HG03469 (cell line): Measurements from ENCODE around the gene CDCP2.
"Not testable (repeated sequence)": the region's sequence is repeated elsewhere in the genome, so short reads cannot be mapped to it uniquely, and the experiment has no call there.

Experiments used
- ATAC-seq: cut with Tn5 transposase; IDR thresholded peaks from one replicate; pipeline ENCODE4 v1.9.1; 2021; ENCODE audit warnings: mild to moderate bottlenecking, moderate library complexity, moderate number of reproducible peaks; ENCODE audit not compliant: unreplicated experiment

Gene CDCP2

DNA sequence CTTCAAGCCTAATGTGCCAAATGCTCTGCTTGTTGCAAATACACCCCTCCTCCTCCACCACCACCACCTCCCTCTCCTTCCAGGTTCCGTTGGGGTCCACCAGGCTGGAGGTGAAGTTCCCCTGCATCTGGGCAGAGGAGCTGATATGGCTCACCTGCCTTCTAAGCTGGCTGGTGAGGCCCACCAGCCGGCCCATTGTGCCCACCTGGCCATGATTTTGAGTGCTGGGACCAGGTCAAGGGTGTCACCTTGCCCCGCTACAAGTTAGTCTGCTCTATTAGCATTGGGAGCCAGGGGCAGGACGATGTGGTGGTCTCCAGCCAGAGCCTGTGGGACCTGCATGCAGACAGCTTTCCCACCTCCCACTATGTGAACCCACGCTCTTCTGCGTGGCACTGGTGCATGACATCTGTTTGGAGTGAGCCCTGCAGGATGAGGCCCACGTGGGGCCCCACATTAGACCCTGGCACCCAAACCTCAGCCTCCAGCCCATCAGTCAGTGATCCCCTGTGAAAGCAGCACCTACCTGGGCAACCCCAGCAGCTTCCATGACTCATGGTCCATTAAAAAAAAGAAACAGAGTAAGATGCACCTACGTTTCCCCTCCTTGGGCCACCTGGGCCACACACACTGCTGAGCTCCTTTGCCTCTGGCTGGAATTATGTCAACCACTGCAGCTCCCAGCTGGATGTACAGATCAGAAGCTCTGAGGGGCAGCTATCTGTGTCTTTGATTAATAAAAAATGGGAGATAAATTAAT is 15.6 kb upstream of the CDCP2 start:
- no peak for ATAC-seq

DNA sequence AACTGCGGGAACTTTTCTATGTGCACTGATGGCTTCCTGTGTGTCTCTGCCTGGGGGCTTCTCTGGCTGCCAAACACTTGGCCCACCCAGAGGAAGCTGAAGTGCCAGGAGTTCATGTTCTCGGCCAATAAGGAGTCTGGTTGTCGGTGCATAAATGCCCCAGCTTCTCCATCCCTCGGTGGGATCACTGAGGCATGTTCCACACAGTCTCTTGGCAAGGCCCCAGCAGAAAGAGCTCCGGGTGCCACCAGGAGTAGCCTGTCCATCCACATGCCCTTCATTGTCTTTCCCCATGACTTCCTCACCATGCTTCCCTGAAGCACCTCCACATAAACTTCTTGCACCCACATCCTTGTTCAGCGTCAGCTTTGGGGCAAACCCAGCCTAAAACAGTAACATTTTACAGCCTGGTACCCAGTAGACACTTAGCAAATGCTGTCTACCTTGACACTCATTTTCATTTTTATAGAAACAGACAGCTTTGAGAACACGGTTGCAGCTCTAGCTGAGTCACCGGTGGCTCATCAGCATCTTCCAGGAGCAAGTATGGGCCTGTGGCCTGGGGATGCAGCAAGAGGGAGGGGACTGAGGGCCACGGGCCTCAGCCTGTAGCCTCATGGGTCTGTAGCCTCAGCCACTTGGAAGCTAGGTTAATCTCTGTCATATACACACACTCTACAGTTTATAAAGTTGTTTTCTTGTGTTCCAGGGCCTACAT is 14.8 kb upstream of the CDCP2 start:
- ATAC-seq, result no peak

DNA sequence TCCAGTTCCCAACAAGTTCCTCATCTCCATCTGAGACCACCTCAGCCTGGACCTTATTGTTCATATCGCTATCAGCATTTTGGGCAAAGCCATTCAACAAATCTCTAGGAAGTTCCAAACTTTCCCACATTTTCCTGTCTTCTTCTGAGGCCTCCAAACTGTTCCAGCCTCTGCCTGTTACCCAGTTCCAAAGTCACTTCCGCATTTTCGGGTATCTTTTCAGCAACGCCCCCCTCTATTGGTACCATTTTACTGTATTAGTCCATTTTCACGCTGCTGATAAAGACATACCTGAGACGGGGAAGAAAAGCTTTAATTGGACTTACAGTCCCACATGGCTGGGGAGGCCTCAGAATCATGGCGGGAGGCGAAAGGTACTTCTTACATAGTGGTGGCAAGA is 13.6 kb upstream of the CDCP2 start:
- not testable (repeated sequence) for ATAC-seq

DNA sequence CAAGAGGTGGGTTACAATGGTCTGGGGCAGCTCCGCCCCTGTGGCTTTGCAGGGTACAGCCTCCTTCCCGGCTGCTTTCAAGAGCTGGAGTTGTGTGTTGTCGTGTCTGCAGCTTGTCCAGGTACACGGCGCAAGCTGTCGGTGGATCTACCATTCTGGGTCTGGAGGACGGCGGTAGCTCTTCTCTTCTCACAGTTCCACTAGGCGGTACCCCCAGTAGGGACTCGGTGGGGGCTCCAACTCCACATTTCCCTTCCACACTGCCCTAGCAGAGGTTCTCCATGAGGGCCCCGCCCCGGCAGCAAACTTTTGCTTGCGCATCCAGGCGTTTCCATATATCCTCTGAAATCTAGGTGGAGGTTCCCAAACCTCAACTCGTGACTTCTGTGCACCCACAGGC is 12.3 kb upstream of the CDCP2 start:
- no peak for ATAC-seq

DNA sequence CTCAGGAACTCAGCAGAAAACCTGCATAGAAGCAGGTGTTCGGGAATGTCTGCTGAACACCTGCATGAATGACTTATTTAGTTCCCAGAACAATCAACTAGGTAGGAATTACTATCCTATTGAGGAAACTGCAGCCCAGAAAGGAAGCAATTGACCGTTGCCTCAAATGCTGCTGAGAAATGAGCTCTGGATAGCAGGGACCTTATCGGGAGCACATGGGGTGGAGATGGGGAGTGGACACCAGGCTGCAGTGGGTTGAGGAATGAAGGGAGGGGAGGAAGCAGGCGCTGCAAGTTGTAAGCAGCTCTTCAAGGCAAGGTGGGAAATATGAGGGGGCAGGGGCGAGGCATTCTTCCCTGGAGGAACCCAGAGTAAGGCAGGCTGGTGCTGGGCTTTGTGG is 10.8 kb upstream of the CDCP2 start:
- ATAC-seq, result no peak

DNA sequence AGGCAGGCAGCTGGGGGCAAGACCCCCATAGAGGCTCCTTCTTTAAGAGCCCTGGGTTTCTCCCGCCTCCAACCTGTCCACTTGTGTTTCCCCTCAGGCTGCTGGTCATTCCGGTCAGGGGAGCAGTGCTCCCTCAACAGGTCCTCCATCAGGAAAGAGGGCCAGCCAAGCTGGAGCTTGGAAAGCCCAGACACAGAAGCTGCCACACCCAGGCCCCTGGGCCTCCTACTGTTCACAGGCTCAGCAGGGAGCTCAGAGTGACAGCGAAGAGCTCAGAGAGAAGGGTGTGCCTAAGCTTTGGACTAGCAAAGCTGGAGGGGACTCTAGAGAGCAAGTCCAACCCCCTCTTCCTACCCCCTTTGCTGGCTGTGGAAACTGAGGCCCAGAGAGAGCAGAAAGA is 10.3 kb upstream of the CDCP2 start:
- ATAC-seq, result no peak

DNA sequence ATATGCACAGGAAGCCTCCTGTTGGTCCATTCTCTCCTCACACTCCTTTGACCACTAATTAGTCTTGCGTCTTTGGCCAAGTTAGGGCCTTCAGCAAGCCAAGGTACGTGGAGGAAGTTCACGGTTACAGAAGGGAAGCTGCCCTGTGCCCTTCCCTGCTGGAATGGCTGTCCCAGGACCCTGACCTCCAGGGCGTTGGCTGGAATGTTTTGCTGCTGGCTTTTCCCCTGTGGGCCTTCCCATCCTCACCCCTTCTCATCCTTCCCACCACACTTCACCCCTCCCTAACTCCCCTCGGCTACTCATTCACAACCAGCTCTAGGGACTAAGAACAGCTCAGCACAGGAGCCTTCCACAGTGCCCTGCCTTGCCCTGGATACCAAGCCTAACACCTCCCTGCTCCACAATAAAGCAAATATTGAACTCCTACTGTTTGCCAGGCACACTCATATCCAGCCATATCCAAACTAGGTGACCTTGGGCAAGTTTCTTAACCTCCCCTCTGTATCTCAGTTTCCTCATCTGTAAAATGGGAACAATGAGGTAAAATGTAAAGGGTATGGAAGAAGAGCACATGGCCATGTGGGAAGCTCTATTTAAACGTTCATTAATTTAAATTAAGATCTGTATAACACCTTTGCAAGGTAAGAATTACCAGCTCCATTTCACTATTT is 8.8 kb upstream of the CDCP2 start:
- ATAC-seq, result no peak

DNA sequence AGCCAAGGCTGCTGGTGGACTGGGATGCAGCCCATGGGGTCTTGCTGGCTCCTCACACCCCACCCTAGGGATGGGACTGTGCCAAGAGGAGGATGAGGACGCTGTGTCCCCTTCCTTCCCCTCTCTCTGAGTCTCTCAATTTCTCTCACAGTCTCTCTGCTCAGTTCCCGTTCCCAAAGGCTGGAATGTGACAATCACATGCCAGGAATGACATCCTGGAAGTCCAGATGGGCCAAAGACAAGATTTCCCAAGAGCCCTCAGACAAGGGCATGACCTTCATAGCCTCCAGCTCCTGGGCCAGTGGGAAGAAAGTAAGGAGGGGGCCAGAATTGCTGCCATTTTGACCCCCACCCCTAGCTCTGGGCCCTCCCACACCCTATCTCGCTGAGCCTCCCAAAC is 7.6 kb upstream of the CDCP2 start:
- no peak for ATAC-seq

DNA sequence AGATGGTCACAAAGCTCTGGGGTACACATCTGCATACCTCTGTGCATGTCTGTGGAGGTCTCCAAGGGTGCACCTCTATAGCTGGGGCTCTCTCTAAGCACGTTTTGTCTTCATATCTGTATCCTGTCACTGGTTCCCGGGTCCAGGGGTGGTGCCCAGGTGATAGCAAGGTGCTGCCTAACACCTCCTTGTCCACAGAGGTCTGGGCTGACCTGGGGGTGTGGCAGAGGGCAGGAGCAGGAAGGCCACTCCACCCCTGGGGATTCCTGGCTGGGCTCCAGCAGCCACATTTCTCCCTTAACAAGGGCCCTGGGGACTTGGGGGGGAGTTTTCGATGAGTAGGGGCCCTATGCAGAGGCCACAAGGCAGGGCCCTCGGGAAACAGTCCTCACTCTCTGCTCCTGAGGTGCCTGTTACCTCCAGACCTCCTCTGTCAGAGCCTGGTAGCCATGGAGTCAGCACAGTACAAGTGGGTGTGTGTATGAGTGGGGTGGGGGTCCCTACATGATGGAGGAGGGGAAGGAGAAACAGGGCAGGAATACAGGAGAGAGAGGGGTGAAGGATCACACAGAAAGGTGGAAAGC is 7.0 kb upstream of the CDCP2 start:
- ATAC-seq, result no peak

DNA sequence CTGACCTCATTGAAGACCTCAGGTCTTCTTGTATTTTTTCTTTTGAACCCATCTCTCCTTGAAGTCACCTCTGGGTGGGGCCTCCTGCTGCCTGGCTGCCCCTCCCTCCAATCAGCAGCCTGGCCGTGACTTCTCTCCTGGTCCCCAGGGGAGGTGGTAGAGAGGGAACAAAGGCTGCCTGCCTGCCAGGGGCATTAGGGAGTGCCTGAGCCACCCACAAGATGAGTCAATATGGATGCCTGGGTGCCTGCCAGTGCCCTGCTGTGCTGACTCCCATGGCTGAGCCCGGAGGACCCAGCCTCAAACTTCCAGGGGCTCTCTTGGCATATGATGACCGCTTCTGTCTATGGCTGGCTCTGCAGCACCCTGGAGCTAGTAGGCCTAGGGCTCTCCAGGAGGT is 5.3 kb upstream of the CDCP2 start:
- ATAC-seq, result no peak

DNA sequence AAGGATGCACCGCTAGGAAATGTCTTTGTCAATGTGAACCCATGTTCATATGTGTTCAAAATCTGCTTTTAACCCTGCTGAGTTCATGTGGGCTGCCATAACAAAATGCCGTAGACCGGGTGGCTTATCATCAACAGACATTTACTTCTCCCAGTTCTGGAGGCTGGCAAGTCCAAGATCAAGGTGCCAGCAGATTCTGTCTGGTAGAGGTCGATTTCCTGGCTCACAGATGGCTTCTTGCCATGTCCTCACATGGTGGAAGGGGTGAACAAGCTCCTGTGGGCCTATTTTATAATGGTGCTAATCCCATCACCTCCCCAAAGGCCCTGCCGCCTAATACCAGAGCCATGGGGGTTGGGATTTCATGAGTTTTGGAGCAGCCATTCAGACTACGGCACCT is 4.6 kb upstream of the CDCP2 start:
- ATAC-seq, result no peak

DNA sequence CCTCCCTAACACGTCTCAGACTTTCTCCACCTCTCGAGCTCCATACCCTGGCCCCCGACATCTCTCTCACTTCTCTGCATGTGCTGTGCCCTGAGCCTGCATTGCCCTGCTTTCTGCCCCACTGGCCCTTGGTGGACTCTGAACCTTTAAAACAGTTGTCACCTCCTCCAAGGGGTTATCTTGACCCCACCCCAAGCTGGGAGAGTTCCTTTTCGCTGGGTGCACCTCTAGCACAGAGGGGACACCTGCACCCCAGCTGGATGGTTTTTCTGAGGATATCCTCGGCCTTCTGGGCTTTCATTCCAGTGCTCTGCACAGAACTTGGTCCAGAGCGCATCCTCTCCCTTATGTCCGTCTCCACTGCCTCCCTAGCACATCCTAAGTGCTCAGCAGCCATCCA is 4.2 kb upstream of the CDCP2 start:
- no peak for ATAC-seq

DNA sequence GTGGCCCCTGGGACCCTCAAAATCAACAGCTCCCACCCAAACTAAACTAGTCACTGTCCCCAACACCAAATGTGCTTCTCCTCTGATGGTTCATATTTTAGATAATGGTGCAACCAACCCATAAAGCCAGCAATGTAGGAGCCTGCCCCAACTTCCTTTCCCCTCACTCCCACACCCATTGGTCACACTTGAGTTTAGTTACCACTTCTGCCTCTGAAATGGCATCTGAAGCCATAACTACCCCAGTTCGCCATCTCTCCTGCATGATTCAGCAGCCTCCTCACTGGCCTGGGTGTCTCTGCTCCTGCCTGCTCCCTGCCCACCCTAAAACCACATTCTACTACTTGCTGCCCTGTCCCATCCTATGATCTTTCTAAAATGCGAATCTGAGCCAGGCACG is 3.4 kb upstream of the CDCP2 start:
- ATAC-seq, result no peak

DNA sequence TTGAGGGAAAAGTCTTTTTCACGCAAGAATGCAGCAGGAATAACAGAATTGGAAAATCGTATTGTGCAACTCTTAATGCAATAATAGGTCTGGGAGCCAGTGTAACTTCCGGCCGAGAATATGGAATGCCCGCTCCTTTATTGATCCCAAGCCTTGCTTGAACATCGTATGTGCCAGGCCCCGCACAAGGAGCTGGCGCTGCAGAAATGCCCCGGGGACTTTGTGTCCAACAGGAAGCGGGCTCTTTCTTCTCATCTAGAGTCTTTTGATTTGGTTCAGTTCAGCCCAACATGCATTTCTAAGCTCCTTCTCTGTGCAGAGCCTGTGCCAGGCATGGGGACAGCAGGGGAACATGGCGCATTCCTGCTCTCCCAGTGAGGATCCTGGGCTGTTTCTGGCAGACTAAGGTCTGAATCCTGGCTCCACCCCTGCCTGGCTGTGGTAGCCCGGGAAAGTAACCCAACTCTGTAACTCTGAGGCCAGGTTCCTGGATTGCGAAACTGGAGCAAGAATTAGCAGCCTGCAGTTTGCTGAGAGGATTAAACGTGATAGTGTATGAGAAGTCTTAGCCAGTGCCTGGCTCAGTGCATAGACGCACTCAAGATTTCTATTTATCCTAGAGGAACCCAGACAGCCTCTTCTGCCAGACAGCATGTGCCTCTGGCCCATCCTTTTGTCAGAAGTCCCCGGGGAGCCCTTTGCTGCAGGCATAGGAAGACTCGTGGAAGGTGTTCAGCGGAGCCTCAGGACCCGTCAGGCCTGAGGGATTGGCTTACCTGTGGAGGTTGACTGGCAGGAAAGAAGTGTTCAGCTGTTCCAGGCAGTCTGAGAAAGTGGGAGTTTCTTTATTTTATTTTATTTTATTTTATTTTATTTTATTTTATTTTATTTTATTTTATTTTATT is 987 bp upstream of the CDCP2 start:
- no peak for ATAC-seq

DNA sequence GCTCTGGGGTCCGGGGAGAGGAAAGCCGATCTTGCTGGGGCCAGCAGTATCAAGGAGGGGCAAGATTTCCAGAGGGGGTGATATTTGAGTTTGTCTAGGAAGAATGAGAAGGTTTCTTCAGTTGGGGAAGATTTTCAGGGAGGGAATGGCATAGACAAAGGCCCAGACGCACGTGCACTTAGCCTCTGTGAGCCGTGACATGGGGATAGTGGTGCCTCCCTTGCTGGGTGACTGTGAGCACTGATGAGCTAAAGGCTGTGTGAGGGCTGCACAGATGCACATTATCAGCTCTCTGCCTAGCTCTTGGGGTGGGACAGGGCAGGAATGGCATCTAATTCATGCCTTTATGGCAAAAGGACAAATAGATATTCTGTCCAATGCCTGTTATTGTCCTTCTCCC is 1.8 kb downstream of the CDCP2 start:
- no peak for ATAC-seq

DNA sequence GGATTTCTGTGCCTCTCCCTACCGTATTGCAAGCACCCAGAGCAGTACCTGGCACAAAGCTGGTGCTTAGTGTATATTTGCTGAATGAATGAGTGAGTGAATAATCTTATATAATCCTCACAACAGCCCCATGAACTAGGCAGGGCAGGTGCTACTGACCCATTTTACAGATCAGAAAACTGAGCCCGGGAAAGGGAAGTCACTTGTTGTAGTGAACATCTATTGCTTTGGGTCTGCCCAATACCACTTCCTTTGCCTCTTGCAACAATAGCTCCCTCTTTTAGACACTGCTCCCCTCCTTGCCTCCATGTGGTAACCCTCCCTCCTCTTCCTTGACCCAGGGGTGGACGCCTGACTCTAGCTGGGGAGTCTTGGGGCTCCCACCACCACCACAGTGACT is 3.1 kb downstream of the CDCP2 start:
- ATAC-seq, result no peak

DNA sequence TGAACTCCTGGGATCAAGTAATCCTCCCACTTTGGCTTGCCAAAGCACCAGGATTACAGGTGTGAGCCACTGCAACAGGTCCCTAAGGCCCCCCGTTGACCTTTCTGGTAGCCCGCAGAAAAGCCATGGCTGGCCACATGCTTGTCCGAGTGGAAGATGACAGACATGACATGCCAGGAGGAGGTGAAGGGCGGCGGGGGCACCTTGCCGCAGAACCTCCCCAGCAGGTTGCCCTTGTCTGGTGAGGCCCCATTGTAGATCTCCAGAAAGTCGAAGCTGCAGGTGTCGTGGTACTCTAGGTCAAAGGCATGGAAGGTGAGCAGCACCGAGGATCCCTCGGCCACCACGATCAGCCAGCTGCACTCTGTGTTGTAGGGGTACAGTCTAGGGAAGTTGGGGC is 8.4 kb downstream of the CDCP2 start:
- ATAC-seq, result no peak

DNA sequence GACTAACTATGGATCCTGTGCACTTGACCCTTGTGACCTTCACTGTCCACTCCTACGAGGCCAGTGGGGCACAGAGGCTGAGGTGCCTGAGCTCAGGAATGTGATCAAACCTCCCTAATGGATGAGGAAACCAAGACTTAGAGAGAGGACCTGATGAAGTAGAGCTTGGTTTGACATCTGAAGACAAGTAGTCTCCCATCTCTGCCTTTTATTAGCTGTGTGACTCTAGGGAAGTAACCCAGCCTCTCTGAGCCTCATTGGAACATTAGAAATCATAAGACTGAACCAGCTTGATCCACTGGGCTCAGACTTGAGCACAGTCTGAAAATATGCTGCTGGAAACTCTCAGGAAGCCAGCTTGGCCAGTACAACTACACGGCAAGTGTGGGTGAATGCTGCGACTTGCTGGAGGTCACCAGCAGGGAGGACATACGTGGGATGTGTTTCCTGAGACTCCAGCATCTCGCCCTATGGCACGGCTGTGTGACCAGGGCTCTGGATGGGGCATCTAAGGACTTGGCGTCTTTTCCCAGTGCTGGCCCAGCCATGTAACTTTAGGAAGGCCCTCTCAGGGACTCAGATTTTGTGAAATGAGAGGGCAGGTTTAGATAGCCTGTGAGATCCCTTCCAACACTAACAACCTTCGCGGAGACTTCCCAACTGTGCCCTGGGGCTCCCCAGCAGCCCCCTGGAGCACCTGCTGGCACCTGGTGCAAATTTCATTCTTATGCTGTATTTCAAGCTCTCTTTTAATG is 10.5 kb downstream of the CDCP2 start:
- ATAC-seq, result no peak

DNA sequence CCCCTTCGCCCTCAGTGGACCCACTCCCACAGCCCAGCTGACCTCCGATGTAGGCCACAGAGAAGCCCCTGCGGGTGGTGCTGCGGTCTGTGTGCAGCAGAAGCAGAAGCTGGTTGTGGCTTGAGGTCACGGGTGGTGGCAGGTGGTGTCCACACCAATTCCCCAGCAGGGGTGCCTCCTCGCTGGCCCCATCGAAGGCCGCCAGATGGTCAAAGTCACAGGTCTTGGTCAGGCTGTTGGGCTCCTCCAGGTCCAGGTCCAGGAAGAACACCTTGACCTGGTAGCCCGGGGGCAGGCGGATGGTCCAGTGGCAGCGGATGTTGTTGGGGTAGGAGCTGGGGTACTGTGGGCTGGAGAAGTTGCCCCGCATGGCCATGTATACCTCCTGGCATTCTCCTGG is 13.1 kb downstream of the CDCP2 start:
- ATAC-seq, result no peak

DNA sequence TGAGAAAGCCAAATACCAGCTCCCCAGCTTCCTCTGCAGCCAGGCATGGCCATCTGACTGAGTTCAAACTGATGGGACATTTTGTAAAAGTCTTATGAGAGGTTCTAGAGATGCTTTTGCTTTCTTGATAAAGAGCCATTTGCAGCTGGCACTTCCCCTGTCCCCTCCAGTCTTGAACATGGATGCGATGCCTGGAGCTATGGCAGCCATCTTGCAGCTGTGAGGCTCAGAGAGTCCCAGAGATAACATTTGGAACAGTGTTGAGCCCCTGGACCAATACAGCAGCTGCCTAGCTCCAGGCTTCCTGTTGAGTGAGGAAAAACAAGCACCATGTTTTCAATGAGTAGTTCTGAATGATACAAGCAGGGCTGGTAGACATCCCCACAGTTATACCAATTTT is 13.8 kb downstream of the CDCP2 start:
- ATAC-seq, result no peak
